ENCODE results near the gene CNOT4. TPM values are rescaled to one million over a fixed set of nuclear protein-coding genes. Genes with fewer than 3 reads are reported as not detected.

Gene CNOT4
- total and polyA plus RNA-seq, 2 of the 8 experiments (the other 6 are each of a cell fraction or from before 2014, with no cell fraction given) = 10.9 to 25.8 TPM

- no peaks in the 10 kb centered on the region for H3K79me1 ChIP-seq (ENCODE audit: low read depth, low read length)
- H3K4me2 ChIP-seq (ENCODE audit: insufficient read depth in 1 of 2, low read depth in 2 of 2, low read length in 2 of 2) = no peak overlapping the region
- no peaks in the 10 kb centered on the region for H3K79me2 ChIP-seq (ENCODE audit: control insufficient read depth in 1 of 2, insufficient read depth in 2 of 2, low read length in 2 of 2)
- H4K20me1 ChIP-seq (replicated peaks in 1 of 2; ENCODE audit: control insufficient read depth in 1 of 2, insufficient read depth in 2 of 2, low read length in 2 of 2) = no peaks in the 10 kb centered on the region
- H2BK20ac ChIP-seq (ENCODE audit: low read length) = no peak overlapping the region
- H2BK12ac ChIP-seq (ENCODE audit: low read depth, low read length) = no peak overlapping the region
- ChIA-PET CTCF (ENCODE audit: partially characterized antibody) (interaction anchor here (0.9 to 2.9 kb wide), 4 partner anchors 20 to 263 kb away, joined by 3 to 15 read pairs (median 8); no protein-coding TSS in a partner anchor), POLR2A (ENCODE audit: partially characterized antibody) (no interaction called here)
- no peaks in the 10 kb centered on the region for H3K23me2 ChIP-seq (ENCODE audit: low read depth, low read length)
- no peak overlapping the region for H3K14ac ChIP-seq (ENCODE audit: insufficient read length)
- no peak overlapping the region for H4K91ac ChIP-seq (replicated peaks; ENCODE audit: insufficient read length, low read length)
- no peak overlapping the region for H4K5ac ChIP-seq (ENCODE audit: insufficient read length, low read depth, low read length)
- no peak overlapping the region for H3K4me3 ChIP-seq (ENCODE audit: extremely low read depth in 1 of 4, insufficient read depth in 2 of 4, low read depth in 3 of 4, low read length in 4 of 4)
- H2BK5ac ChIP-seq (ENCODE audit: low read depth, low read length) = no peak overlapping the region
- H3K9ac ChIP-seq (replicated peaks in 1 of 4; ENCODE audit: extremely low read depth in 1 of 4, low read depth in 3 of 4, low read length in 3 of 4) = no peak overlapping the region
- no peak for TF ChIP-seq TEAD4 (IDR thresholded peaks at IDR 0.05; ENCODE audit: low read depth, low read length)
- TF ChIP-seq CBX8 (IDR thresholded peaks at IDR 0.05; ENCODE audit: borderline replicate concordance, low read depth, low read length) = no peak
- no peak for TF ChIP-seq KDM1A (IDR thresholded peaks at IDR 0.05; ENCODE audit: borderline replicate concordance, low read length)
- TF ChIP-seq JUND (IDR thresholded peaks at IDR 0.05; ENCODE audit: low read length) = no peak
- TF ChIP-seq USF2 (IDR thresholded peaks at IDR 0.05; ENCODE audit: low read length) = no peak
- no peaks in the 10 kb centered on the region for H3K27me3 ChIP-seq (replicated peaks in 1 of 4; ENCODE audit: control insufficient read depth in 3 of 4, extremely low read depth in 1 of 4, insufficient read depth in 3 of 4, low read length in 3 of 4)
- H4K8ac ChIP-seq (ENCODE audit: extremely low read depth, insufficient read depth, low read length) = no peak overlapping the region
- H3K18ac ChIP-seq (ENCODE audit: extremely low read depth, low read length) = no peak overlapping the region
- no peak overlapping the region for H3K4ac ChIP-seq (replicated peaks; ENCODE audit: insufficient read length, low read depth, low read length)
- WGBS, 2 experiments (ENCODE audit: extremely low coverage in 1 of 2, insufficient coverage in 1 of 2, insufficient read length in 1 of 2, insufficient replicate concordance in 2 of 2, low coverage in 1 of 2, low lambda C conversion rate in 2 of 2, missing lambda C conversion rate in 1 of 2) = 81% methylated on average over 3 of the region's 3 CpGs; no CpG with 5 or more reads in 1 of the 2 experiments
- FAIRE-seq (no peak), DNase-seq (ENCODE audit: low read depth in 1 of 2, low spot score in 2 of 2) (no peak)
- no peak overlapping the region for H2BK120ac ChIP-seq (replicated peaks; ENCODE audit: low read depth, low read length)
- H2AFZ ChIP-seq (ENCODE audit: low read length) = no peak overlapping the region
- H3K4me1 ChIP-seq (replicated peaks in 1 of 4; ENCODE audit: control insufficient read depth in 3 of 4, insufficient read depth in 4 of 4, low read length in 3 of 4) = peaks cover 2 to 6% (median 4%) of the 10 kb centered on the region in 4 experiments; a peak in 6 of 7 replicates
- no peak overlapping the region for H2BK15ac ChIP-seq (ENCODE audit: low read length)
- H3K27ac ChIP-seq (ENCODE audit: low read depth, low read length) = no peak overlapping the region
- H3K56ac ChIP-seq (replicated peaks; ENCODE audit: insufficient read length, low read depth, low read length) = no peak overlapping the region
- no peak overlapping the region for H3K23ac ChIP-seq (ENCODE audit: insufficient read length)
- no peak overlapping the region for H2AK5ac ChIP-seq (ENCODE audit: low read depth, low read length)
- no peaks in the 10 kb centered on the region for H3K36me3 ChIP-seq (ENCODE audit: control insufficient read depth in 2 of 4, insufficient read depth in 4 of 4, low read length in 3 of 4)
- H3K9me3 ChIP-seq (ENCODE audit: insufficient read depth in 2 of 2, low read depth in 1 of 2, low read length in 1 of 2) = no peaks in the 10 kb centered on the region
Observed at GRCh38 chr7:135382173-135382572, 127.7 kb downstream of the CNOT4 start.
